Skeletal muscle cell (primary cell): ENCODE results near the gene ATP10A.

Experiments used
- DNase-seq: peaks from one replicate; pipeline ENCODE4 v3.0.0-alpha.2; 2010; ENCODE audit warnings: low read depth
- H3K4me3 ChIP-seq: 2 replicates; pipeline ENCODE4 v1.5.1; 2011; ENCODE audit warnings: low read depth, mild to moderate bottlenecking, control low read depth, low read length, moderate library complexity

The ATP10A gene

DNA sequence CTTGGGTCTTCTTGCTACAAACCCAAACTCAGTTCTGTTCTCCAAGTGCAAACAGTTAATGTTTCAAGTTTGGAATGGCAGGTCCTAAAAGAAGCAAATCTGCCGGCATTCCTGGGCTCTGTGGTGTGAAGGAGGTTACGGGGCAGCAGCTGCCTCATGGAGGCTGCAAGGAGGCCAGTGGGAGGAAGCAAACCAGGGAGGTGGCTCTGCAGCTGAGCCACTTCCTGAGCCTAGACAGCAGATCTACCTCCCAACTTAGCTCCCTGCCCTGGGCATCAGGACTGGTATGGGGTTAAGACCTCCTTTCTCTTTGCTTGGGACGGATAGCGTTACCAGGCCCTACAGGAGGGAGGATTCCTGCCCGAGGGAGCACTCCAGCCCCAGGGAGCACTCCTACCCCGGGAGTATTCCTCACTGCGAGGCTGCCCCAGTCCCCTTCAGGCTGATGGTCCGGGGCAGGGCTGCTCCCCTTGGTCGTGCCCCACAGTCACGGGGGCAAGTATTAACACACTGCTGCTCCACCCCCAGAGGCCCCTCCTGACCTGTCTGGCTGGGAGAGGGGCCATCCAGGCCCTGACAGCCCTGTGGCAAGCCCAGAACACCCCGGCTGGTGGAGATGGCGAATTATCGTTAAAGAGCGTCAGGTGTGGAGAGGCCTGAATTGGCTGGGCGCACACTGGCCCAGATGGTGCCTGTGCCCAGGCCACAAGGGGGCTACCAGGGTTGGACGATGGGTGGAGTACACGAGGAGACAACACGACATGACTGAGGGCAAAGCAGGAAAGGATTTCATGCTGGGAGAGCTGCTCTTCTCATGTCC, 129.9 kb downstream of the ATP10A start:
- H3K4me3 ChIP-seq = no peak overlapping the region
- no peak for DNase-seq

GRCh38 chr15:25732191-25732590, 130.9 kb downstream of the ATP10A start:
- DNase-seq = no peak
- no peak overlapping the region for H3K4me3 ChIP-seq

DNA sequence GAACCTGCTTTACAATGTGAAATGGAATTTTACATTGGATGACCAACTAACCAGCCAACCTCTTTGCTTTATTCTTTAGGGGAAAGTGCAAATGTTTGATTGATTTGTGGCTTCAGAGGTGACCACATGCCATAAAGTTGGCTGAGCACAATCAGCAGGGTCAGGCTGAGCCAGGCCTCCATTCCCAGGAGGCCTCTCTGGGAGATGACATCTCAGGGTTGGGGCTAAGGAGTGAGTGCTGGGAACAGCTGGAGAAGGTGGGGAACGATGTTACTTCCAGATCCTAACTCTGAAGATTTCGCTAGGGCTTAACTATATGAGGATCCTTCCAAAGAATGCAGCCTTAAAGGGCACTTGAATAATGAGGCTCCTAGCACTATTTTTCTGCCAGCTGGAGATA, 131.7 kb downstream of the ATP10A start:
- DNase-seq = peak; percentile 23

DNA sequence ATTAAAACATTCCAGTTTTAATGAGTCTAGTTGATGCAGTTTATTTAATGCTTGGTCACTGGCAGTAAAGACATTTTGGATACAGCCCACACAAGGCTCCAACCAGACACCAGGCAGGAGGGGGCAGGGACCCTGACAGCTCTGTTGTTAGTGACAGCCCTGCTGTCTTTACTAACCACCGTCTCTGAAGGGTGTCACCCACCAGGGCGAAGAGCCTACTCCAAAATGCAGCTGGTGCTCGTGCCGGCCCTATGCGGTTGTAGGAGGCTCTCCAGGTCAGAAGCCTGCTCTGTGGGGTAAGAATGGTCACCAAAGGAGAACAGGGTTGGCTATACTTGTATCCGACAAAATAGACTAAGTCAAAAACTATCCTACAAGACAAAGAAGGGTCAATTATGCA, 132.2 kb downstream of the ATP10A start:
- no peak overlapping the region for H3K4me3 ChIP-seq
- DNase-seq = no peak

More for the DNA sequence above, 131.7 kb downstream of the ATP10A start:
- H3K4me3 ChIP-seq = no peak overlapping the region

DNA sequence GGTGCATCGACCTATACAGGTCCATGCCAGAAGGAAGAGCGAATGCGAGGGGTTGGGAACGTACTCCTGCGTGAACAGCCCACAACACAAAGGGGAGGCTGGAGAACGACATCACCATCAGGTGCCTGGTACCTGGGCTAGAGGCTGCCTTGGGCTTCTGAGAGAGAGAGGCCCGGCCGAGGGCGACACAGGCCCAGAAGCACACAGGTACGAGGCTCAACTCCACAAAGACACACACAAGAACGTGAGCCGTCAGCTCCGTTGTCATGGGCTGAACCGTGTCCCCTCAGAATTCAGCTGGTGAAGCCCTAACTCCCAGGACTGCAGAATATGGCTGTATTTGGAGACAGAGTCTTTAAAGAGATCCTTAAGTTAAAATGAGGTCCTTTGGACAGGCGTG, 134.3 kb downstream of the ATP10A start:
- no peak overlapping the region for H3K4me3 ChIP-seq
- DNase-seq = no peak

DNA sequence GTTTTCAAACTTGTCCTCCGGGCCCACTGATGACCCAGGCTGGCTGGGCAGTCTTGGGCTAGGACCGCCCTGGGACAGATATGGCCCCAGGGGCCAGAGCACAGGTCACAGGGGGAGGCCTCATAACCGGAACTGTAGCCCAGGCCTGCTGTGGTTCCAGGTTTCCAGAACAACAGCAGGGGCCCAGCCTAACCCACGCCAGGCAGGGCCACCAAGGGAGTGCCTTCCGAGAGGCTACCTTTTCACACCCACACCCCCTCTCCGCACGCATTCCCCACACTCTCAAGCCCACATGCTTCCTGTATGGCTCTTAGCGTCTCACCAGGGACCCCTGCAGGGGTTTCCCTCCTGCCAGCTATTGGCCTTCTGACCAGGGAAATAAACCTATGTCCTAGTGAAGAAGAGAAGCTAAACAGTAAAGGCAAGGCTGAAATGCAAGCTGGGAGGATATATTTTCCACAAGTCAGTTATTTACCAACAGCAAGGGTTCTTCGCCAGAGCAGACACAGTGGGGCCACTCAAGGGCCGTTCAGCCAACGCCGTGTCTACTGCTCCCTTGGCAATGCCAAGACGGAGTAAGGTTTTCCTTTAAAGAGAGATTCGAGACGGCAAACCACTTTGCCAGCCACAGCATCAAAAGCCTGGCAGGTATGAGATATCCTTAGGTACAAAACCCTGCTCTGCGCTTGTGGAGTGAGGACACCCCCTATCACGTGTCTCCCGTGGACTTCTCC, 135.1 kb downstream of the ATP10A start:
- no peak overlapping the region for H3K4me3 ChIP-seq
- DNase-seq = no peak

GRCh38 chr15:25727116-25727515, 136.0 kb downstream of the ATP10A start:
- no peak for DNase-seq
- H3K4me3 ChIP-seq = no peak overlapping the region

- DNase-seq = no peak
Measured at GRCh38 chr15:25725758-25726157, 137.4 kb downstream of the ATP10A start.

DNA sequence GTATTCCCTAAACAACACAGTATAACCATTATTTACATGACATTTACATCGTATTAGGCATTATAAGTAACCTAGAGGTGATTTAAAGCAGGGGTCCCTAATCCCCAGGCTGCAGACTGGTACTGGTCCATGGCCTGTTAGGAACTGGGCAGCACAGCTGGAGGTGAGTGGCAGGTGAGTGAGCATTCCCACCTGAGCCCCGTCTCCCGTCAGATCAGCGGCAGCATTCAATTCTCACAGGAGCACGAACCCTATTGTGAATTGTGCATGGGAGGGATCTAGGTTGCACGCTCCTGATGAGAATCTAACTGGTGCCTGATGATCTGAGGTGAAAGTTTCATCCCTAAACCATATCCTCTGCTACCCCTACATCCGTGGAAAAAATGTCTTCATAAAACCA, 138.2 kb downstream of the ATP10A start:
- no peak overlapping the region for H3K4me3 ChIP-seq
- no peak for DNase-seq

More at GRCh38 chr15:25725758-25726157, 137.4 kb downstream of the ATP10A start:
- no peak overlapping the region for H3K4me3 ChIP-seq

DNA sequence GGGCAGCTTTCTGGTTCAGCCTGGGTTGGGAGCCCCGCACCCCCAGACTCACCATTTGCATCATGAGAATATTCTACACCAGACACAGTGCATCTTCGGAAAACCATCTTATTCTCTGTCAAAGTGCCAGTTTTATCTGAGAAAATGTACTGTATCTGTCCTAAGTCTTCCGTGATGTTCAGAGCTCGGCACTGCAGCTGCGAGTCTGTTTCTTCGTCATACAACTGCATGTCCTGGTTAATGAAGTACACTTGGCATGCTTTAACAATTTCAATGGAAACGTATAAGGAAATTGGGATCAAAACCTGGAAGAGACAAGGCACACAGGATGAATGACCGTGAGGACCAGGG, 141.5 kb downstream of the ATP10A start:
- no peak for DNase-seq
- H3K4me3 ChIP-seq = no peak overlapping the region

DNA sequence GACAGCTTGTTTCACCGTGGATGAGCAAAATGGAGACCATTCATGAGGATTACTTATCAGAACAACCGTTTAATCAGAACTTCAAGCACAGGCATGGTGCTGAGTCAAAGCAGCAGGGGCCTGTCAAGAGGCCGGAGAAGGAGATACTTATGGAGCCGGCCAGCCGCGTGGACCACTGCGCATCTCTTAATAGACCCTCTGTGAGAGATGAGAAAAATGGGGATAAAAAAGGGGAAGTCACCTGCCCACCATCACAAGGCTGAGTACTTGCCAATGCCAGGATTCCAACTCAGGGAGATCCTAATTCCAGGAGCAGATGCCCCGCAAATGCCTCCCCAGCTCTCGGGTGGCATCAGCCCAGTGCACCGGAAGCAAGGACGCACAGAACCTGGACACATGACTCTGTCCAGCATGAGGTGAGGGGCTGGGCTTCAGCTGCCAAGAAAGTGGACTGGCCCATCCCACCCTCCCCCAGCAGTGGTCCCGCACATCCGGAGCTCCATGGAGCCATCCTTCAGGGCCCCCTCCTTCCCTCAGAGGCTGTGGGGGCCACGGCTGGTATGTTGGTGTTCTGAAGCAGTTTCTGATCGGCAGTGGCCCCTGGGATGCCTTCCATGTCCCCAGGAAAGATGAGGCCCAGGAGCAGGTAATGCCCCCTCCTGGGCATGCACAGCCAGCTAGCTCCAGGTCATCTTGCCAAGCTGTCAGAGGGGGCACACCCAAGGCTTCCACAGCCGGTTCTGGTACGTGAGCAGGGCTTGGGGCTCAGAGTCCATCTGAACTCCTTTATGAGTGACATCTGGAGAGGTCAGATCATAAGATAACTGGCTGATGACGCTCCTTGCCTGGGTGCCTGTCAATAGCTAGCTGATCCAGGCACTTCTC, 143.8 kb downstream of the ATP10A start:
- no peak for DNase-seq
- no peak overlapping the region for H3K4me3 ChIP-seq

- DNase-seq = no peak
- no peak overlapping the region for H3K4me3 ChIP-seq
Measured at GRCh38 chr15:25718597-25718996, 144.5 kb downstream of the ATP10A start.

GRCh38 chr15:25718169-25718536, 145.0 kb downstream of the ATP10A start:
- H3K4me3 ChIP-seq = no peak overlapping the region

DNA sequence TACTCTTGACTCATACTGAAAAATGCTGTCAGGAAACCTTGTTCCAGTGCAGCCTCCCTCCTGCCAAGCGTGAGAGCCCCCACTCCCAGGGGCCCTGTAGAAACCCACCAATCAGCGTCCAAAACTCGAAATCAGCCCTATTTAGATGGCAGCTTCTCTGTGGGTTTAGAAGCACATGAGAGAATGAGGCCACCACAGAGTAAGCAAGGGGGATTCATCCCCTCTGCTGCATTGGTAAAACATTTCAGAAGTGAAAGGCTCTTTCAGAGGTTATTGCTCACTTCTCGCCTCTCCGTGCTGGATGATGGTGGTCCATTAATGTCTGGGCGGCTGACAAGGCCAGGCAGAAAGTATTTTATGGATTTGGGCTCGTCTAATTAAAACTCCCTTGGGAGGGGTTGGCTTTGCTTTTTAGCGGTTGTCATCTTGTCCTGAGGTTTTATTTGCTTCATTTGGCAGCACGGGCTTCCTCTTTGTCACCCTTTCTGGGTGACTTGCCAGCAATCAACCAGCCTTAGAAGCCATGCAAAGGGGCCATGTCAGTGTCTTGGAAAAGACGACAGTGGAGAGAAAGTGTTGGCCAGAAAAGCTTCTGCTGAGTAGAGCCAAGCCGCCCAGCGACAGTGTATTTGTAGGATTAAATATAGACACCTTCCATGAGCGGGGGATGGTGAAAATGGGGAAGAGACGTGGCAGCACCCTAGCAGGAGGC, 145.5 kb downstream of the ATP10A start:
- DNase-seq = peak; percentile 38
- no peak overlapping the region for H3K4me3 ChIP-seq

More at GRCh38 chr15:25718169-25718536, 145.0 kb downstream of the ATP10A start:
- no peak for DNase-seq

- DNase-seq = no peak
- no peak overlapping the region for H3K4me3 ChIP-seq
Measured at GRCh38 chr15:25717127-25717456, 146.0 kb downstream of the ATP10A start.

- DNase-seq = no peak
- H3K4me3 ChIP-seq = no peak overlapping the region
Measured at GRCh38 chr15:25716414-25717126, 146.6 kb downstream of the ATP10A start.

GRCh38 chr15:25715536-25716413, 147.4 kb downstream of the ATP10A start:
- no peak for DNase-seq
- H3K4me3 ChIP-seq = no peak overlapping the region

GRCh38 chr15:25714538-25714840, 148.6 kb downstream of the ATP10A start:
- no peak overlapping the region for H3K4me3 ChIP-seq
- DNase-seq = no peak
